T-helper 1 cell treated with Interleukin-12 subunit alpha and Interleukin-12 subunit beta and Interleukin-4 antibody, amounts not matched to agents 30 ng/mL and 1 ng/mL, for 36 hours (primary cell): ENCODE data around the gene NDUFA1. TPM values are rescaled to one million over a fixed set of nuclear protein-coding genes. Genes with fewer than 3 reads are reported as not detected.
"Not testable (repeated sequence)": the region's sequence is repeated elsewhere in the genome, so short reads cannot be mapped to it uniquely, and the experiment has no call there.

ENCODE experiments used
- intact Hi-C: fragments of 100-400 bp; cut with micrococcal nuclease; formaldehyde crosslinking; loops from one replicate; pipeline ENCODE4 v1.15.1; 2024
- total RNA-seq: library from RNA; stranded (reverse); gene quantifications from 2 replicates; pipeline ENCODE4 v1.2.3, GENCODE V29; 2022

Gene NDUFA1
- total RNA-seq, 1 donor from 2014 or later, result 91.4 TPM

GRCh38 chrX:119899125-119899524 lies 27.5 kb downstream of the NDUFA1 start:
- intact Hi-C loops, result no loop called here

- intact Hi-C loops, result no loop called here
Observed at GRCh38 chrX:119900976-119901375, 29.3 kb downstream of the NDUFA1 start.

- intact Hi-C loops, result no loop called here
Observed at GRCh38 chrX:119916310-119916709, 44.7 kb downstream of the NDUFA1 start.

GRCh38 chrX:119917877-119918276 lies 46.2 kb downstream of the NDUFA1 start:
- intact Hi-C loops, result no loop called here

GRCh38 chrX:119919835-119920585 lies 48.4 kb downstream of the NDUFA1 start:
- intact Hi-C loops, result no loop called here

- intact Hi-C loops, result not testable (repeated sequence)
Observed at GRCh38 chrX:119922391-119922790, 50.8 kb downstream of the NDUFA1 start.

Other genes with a start within 250 kb of the NDUFA1 start
- gene SEPTIN6, start 178.7 kb upstream of the NDUFA1 start, total RNA-seq, result 278 and 279 TPM in 2 replicates
- gene SOWAHD, start 113.2 kb upstream of the NDUFA1 start, total RNA-seq, result 1.9 and 2.2 TPM in 2 replicates
- 1,745 and 1,793 TPM in 2 replicates for gene RPL39, start 80.2 kb upstream of the NDUFA1 start, total RNA-seq
- gene UPF3B, start 18.9 kb upstream of the NDUFA1 start, total RNA-seq, result 11.0 and 12.5 TPM in 2 replicates
- 29.1 and 30.7 TPM in 2 replicates for gene RNF113A, start 99 bp upstream of the NDUFA1 start, total RNA-seq
- gene AKAP14, start 24.1 kb downstream of the NDUFA1 start, total RNA-seq, result not detected in 2 replicates
- gene NKAP, start 71.9 kb downstream of the NDUFA1 start, total RNA-seq, result 10.5 and 10.6 TPM in 2 replicates
- not detected in 2 replicates for gene RHOXF2B, start 205.9 kb downstream of the NDUFA1 start, total RNA-seq
- gene RHOXF1, start 244.1 kb downstream of the NDUFA1 start, total RNA-seq, result 0.29 and 0.46 TPM in 2 replicates